Articular chondrocyte of knee joint (primary cell): ENCODE measurements around the gene UBE2S. TPM values are rescaled to one million over a fixed set of nuclear protein-coding genes. Genes with fewer than 3 reads are reported as not detected.

Experiments used
- total RNA-seq: library from RNA; depleted of rRNA; stranded (reverse); fragments of >200 nt; gene quantifications from 2 replicates; pipeline ENCODE4 v1.2.3, GENCODE V29; 2012

Gene UBE2S
- total RNA-seq = 32.4 and 36.3 TPM in 2 replicates

DNA sequence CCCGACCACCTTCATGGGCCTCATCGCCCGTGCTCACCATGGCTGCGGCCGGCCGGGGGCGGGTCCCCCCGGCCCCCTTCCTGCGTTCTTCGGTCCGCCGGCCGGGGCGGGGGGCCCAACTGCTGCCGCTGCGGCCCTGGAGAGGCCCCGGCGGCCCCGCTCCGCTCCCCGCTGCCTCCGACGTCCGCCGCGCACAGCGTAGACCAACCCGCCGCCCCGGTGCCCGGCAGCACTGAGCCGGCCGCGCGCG lies at the start of gene UBE2S:
TSS of gene UBE2S (minus strand) at position 239 of the 250 bp plus-strand sequence. CDS start at position 40, 199 bp downstream.

GRCh38 chr19:55443045-55443823 lies 35.6 kb upstream of the UBE2S start, which contains the start of gene SHISA7:
TSS of gene SHISA7 (minus strand) at chr19:55443300. CDS start at chr19:55442863, 437 bp downstream.

DNA sequence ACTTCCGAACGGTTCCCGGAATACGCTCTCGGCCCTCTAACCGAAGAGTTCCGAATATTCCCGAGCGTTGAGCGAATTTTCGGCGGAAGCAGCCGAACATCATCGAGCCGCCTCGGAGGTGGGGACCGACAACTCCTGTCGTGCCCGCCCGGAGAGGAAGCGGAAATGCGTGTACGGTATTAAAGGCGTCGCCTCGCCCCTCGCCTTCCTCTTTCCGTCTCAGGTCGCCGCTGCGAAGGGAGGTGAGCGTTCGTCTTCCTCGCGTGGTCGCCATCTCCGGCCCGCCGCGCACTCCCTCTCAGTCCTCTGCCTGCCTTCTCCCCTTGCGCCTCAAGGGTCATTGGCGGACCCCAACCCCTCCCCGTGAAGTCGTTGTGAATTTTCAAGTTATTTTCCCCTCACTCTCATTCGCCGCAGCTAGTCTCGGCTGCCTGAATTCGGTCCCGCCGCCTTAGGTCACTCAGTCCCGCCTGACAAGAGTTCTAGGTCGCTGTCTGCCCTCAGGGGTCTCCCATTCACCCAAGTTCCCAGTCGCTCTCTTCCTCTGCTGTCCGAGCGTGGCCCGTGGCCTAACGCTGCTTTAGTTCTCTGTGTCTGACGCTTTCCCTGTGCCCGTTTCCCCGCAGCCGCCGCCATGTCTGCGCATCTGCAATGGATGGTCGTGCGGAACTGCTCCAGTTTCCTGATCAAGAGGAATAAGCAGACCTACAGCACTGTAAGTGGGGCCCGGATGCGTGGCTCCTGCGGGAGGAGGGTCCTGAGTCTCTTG lies 21.7 kb downstream of the UBE2S start, which contains the start of gene RPL28:
TSS of gene RPL28 (plus strand) at position 209 of the 769 bp plus-strand sequence. CDS start at position 635, 426 bp downstream.

DNA sequence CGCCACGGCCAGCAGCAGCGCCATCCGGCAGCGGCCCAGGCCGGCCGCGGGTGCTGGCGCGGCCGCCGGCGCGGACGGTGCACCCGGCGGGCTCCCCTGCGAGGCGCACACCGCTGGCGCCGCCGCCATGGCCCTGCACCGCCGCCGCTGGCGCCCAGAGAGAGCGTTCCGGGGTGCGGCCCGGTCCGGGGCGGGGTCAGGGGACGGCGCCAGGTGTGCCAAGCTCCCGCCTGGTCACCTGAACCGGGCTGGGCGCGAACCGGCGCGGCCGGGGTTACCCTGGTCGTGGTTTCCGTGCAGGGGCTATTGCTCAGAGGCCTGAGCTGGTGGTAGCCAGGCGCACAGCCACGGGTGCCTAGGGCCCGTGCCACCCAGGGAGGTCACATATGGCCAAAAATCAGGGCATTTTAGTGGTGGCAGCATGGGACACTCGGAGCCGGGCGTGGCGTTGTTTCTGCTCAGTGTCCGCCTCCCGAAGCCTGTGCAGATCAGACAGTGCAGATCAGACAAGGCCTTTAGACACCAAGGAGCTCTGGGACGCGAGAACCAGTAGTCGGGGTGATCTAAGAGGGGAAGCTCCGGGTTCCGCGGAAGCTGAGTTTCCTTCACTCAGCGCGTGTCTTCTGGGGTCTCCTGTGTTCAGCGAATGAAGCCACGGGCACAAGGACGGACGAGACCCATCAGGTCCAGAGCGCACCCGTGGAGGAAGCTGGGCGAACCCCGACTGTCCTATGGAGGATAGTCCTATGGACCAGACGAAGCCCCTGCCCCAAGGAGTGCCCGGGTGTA lies 23.3 kb downstream of the UBE2S start, which contains the start of gene TMEM238:
TSS of gene TMEM238 (minus strand) at position 162 of the 789 bp plus-strand sequence. CDS start at position 129, 33 bp downstream.

DNA sequence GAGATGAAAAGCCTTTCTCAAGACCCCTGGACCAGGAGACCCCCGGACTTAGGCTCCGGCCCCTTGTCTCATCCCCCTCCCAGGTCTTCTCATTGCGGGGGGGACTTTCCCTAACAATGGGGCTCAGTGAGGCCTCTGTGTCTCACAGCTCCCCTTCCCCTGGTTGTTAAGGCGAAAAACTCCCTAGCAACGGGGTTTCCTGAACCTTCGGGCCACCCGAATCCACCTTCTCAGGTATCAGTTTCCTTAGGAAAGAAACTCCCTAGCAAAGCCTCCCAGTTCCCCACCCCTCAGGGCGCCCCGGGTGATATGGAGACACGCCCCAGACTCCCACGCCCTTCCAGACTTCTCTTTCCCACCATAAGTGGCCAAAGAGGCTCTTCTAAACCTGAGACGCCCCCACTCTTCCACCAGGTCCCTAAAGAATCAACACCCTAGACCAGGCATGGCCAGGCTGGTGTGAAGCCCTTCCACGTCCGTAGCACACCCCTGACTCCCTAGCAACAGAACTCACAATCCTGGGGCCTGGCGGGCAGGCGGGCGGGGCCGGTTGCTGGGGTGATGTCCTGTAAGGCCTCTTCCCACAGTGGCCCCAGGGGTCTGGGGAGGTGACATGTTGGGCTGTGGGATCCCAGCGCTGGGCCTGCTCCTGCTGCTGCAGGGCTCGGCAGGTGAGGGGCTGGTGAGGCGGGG lies 31.2 kb downstream of the UBE2S start, which contains the start of gene TMEM190:
TSS of gene TMEM190 (plus strand) at position 586 of the 693 bp plus-strand sequence. CDS start at position 614, 28 bp downstream.

GRCh38 chr19:55370305-55370988 lies 37.1 kb downstream of the UBE2S start, which contains the start of gene IL11:
TSS of gene IL11 (minus strand) at chr19:55370463. CDS start at chr19:55370310, 153 bp downstream.

DNA sequence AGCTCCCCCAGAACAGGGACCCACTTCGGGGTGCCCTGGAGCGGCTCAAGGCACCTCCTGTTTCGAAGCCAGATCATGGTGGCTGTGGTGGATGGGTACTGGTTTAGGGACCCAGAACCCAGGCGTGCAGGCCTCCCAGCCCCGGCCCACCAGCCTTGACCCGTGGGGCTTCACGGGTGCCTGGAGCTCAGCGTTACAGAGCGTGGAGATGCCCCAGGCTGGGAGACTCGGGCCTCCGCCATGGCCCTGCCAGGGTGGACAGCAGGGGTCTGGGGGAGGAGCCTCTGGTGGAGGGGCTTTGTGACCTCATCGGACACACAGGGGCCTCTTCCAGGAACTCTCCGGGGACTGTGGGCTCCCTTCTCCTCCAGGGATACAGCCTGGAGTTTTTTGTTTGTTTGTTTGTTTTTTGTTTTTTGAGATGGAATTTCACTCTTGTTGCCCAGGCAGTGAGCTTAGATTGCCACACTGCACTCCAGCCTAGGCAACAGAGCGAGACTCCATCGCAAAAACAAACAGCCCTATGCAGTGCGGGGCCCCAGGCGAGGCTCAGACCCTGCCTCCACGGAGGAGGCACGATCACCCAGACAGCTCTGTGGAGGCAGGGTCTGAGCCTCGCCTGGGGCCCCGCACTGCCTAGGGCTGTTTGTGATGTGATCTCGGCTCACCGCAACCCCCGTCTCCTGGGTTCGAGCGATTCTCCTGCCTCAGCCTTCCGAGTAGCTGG lies 44.4 kb downstream of the UBE2S start, which contains the start of gene GARIN5B:
TSS of gene GARIN5B (minus strand) at position 271 of the 727 bp plus-strand sequence. CDS start at position 77, 194 bp downstream.

GRCh38 chr19:55354698-55355212 lies 52.8 kb downstream of the UBE2S start, which contains the start of gene COX6B2:
TSS of gene COX6B2 (minus strand) at chr19:55354719. CDS start at chr19:55354521, 198 bp downstream.

Other genes with a start within 250 kb of the UBE2S start
- gene DNAAF3, start 241.2 kb downstream of the UBE2S start, total RNA-seq = 0.43 and 0.91 TPM in 2 replicates
- not detected in 2 replicates for gene SYT5, start 227.5 kb downstream of the UBE2S start, total RNA-seq
- gene PTPRH, start 198.3 kb downstream of the UBE2S start, total RNA-seq = 5.1 and 7.1 TPM in 2 replicates
- gene TMEM86B, start 179.0 kb downstream of the UBE2S start, total RNA-seq = 0.76 and 1.7 TPM in 2 replicates
- gene PPP6R1, start 148.8 kb downstream of the UBE2S start, total RNA-seq = 26.1 and 27.7 TPM in 2 replicates
- gene HSPBP1, start 127.7 kb downstream of the UBE2S start, total RNA-seq = 23.0 and 25.6 TPM in 2 replicates
- gene BRSK1, start 123.8 kb downstream of the UBE2S start, total RNA-seq = 0.65 TPM in 2 replicates
- not detected in 2 replicates for gene TMEM150B, start 82.4 kb downstream of the UBE2S start, total RNA-seq
- 5.0 and 5.6 TPM in 2 replicates for gene KMT5C, start 67.9 kb downstream of the UBE2S start, total RNA-seq
- not detected in 2 replicates for gene COX6B2, start 53.1 kb downstream of the UBE2S start, total RNA-seq
- gene GARIN5B, start 44.5 kb downstream of the UBE2S start, total RNA-seq = not detected in 2 replicates
- 1.2 and 1.4 TPM in 2 replicates for gene IL11, start 37.3 kb downstream of the UBE2S start, total RNA-seq
- gene TMEM190, start 31.0 kb downstream of the UBE2S start, total RNA-seq = not detected in 2 replicates
- not detected in 2 replicates for gene TMEM238, start 23.5 kb downstream of the UBE2S start, total RNA-seq
- gene RPL28, start 21.9 kb downstream of the UBE2S start, total RNA-seq = 441 and 509 TPM in 2 replicates
- not detected in 2 replicates for gene SHISA7, start 35.5 kb upstream of the UBE2S start, total RNA-seq
- 48.6 and 53.3 TPM in 2 replicates for gene ISOC2, start 53.9 kb upstream of the UBE2S start, total RNA-seq
- gene C19orf85, start 57.0 kb upstream of the UBE2S start, total RNA-seq = not detected in 2 replicates
- 2.1 and 2.7 TPM in 2 replicates for gene ZNF628, start 68.8 kb upstream of the UBE2S start, total RNA-seq
- 3.8 and 5.6 TPM in 2 replicates for gene NAT14, start 77.4 kb upstream of the UBE2S start, total RNA-seq
- gene SSC5D, start 80.6 kb upstream of the UBE2S start, total RNA-seq = 23.4 and 33.8 TPM in 2 replicates
- gene SBK2, start 129.3 kb upstream of the UBE2S start, total RNA-seq = not detected in 2 replicates
- 0.11 TPM in 1 of 2 replicates, not detected in the other for gene SBK3, start 137.8 kb upstream of the UBE2S start, total RNA-seq
- 6.5 and 8.9 TPM in 2 replicates for gene ZNF579, start 173.1 kb upstream of the UBE2S start, total RNA-seq
- gene FIZ1, start 191.7 kb upstream of the UBE2S start, total RNA-seq = 3.4 and 5.1 TPM in 2 replicates
- gene ZNF524, start 192.5 kb upstream of the UBE2S start, total RNA-seq = 6.6 and 7.1 TPM in 2 replicates
- gene ZNF865, start 197.9 kb upstream of the UBE2S start, total RNA-seq = 1.2 and 1.3 TPM in 2 replicates
- 4.7 and 6.2 TPM in 2 replicates for gene ZNF784, start 216.8 kb upstream of the UBE2S start, total RNA-seq
- gene ZNF580, start 233.2 kb upstream of the UBE2S start, total RNA-seq = 5.3 and 8.6 TPM in 2 replicates
- gene ZNF581, start 235.9 kb upstream of the UBE2S start, total RNA-seq = 17.6 and 20.4 TPM in 2 replicates
- 6.9 and 7.4 TPM in 2 replicates for gene CCDC106, start 240.4 kb upstream of the UBE2S start, total RNA-seq
- gene U2AF2, start 247.2 kb upstream of the UBE2S start, total RNA-seq = 65.0 and 66.0 TPM in 2 replicates